ENCODE data around the gene ISM1. TPM values are rescaled to one million over a fixed set of nuclear protein-coding genes. Genes with fewer than 3 reads are reported as not detected.

ISM1 gene
- total and polyA plus RNA-seq, 2 of the 13 experiments (the other 11 are each of a cell fraction or from before 2014, with no cell fraction given), result 0.40 to 1.4 TPM

DNA sequence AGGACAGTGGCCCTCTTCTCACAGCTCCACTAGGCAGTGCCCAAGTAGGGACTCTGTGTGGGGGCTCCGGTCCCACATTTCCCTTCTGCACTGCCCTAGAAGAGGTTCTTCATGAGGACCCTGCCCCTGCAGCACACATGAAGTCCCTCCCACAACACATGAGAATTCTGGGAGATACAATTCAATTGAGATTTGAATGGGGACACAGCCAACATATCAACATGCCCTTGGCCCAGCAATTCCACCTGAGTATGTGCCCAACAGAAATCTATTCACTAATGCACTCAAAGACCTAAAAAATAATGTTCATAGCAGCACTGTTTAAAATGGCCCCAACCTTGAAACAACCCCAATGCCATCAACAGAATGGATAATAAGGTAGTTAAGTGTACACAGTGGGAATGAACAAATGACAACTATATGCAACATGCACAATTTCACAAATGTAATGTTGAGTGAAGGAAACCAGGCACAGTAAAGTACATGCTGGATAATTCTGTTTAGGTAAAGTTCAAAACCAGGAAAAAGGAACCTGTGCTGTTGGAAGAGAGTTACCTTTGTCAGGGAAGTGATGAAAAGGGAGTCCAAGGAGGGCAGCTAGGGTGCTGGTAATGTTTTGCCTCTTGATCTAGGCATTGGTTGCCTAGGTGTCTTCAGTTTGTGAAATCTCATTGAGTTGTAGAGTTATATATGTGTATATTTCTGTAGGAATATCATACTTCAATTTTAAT is 16.1 kb downstream of the ISM1 start:
- Histone ChIP-seq H3K79me2 (ENCODE audit: insufficient read depth, low read length) (no peaks in the 10 kb centered on the region), H2AFZ (ENCODE audit: low read length) (no peak overlapping the region), H4K20me1 (ENCODE audit: insufficient read depth, low read length) (no peaks in the 10 kb centered on the region), H3K36me3 (replicated peaks in 1 of 2; ENCODE audit: control insufficient read depth in 1 of 2, insufficient read depth in 2 of 2, low read length in 2 of 2) (no peaks in the 10 kb centered on the region), H3K4me3 (replicated peaks in 1 of 3; ENCODE audit: insufficient read depth in 1 of 3, low read depth in 2 of 3, low read length in 3 of 3) (no peak overlapping the region), H3K4me1 (ENCODE audit: insufficient read depth, low read length) (peaks cover 6% of the 10 kb centered on the region), H3K27ac (ENCODE audit: extremely low read length, insufficient read depth, low read length) (no peak overlapping the region), H3K9ac (ENCODE audit: insufficient read depth, low read depth, low read length) (no peak overlapping the region), H3K27me3 (ENCODE audit: control insufficient read depth in 1 of 2, insufficient read depth in 2 of 2, low read length in 2 of 2) (no peaks in the 10 kb centered on the region), H3K9me3 (ENCODE audit: low read length) (no peaks in the 10 kb centered on the region), H3K4me2 (ENCODE audit: low read depth, low read length) (no peak overlapping the region)
- no TSS peak for BruUV-seq (replicated peaks)
- ATAC-seq (no peak), DNase-seq (ENCODE audit: low spot score) (no peak), FAIRE-seq (no peak)
- in situ Hi-C loops (cut with HindIII; ENCODE audit: extremely low pct_ligation_motif_present, low pct_unique_long_range_greater_than_20kb), result no loop called here
- no peak for TF ChIP-seq EED (CRISPR knock-in tag; IDR thresholded peaks at IDR 0.05)
- TF ChIP-seq, protein P1, sequence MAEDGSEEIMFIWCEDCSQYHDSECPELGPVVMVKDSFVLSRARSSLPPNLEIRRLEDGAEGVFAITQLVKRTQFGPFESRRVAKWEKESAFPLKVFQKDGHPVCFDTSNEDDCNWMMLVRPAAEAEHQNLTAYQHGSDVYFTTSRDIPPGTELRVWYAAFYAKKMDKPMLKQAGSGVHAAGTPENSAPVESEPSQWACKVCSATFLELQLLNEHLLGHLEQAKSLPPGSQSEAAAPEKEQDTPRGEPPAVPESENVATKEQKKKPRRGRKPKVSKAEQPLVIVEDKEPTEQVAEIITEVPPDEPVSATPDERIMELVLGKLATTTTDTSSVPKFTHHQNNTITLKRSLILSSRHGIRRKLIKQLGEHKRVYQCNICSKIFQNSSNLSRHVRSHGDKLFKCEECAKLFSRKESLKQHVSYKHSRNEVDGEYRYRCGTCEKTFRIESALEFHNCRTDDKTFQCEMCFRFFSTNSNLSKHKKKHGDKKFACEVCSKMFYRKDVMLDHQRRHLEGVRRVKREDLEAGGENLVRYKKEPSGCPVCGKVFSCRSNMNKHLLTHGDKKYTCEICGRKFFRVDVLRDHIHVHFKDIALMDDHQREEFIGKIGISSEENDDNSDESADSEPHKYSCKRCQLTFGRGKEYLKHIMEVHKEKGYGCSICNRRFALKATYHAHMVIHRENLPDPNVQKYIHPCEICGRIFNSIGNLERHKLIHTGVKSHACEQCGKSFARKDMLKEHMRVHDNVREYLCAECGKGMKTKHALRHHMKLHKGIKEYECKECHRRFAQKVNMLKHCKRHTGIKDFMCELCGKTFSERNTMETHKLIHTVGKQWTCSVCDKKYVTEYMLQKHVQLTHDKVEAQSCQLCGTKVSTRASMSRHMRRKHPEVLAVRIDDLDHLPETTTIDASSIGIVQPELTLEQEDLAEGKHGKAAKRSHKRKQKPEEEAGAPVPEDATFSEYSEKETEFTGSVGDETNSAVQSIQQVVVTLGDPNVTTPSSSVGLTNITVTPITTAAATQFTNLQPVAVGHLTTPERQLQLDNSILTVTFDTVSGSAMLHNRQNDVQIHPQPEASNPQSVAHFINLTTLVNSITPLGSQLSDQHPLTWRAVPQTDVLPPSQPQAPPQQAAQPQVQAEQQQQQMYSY (CRISPR knock-in tag; IDR thresholded peaks at IDR 0.05), result peak; percentile 85
- TF ChIP-seq ZNF432 (CRISPR knock-in tag; IDR thresholded peaks at IDR 0.05; ENCODE audit: borderline replicate concordance), result no peak
- POLR2A ChIA-PET, result no interaction called here
- CTCF ChIA-PET (ENCODE audit: low intra/inter-chr PET ratio, low total read pairs), result no interaction called here
- intact Hi-C loops (cut with micrococcal nuclease; ENCODE audit: unreplicated experiment), result no loop called here
- whole genome bisulfite sequencing (ENCODE audit: low lambda C conversion rate), result 80% methylated on average over 1 of the region's 1 CpG

Measured in HepG2 (cell line).